HG03064 (cell line): ENCODE measurements around the gene CDC42EP1.
A peak's percentile ranks its signal among the peaks of the same experiment; 100 is the strongest.
"Not testable (repeated sequence)": the region's sequence is repeated elsewhere in the genome, so short reads cannot be mapped to it uniquely, and the experiment has no call there.

ENCODE experiments used
- ATAC-seq: cut with Tn5 transposase; IDR thresholded peaks from one replicate; pipeline ENCODE4 v1.9.1; 2021; ENCODE audit warnings: low read depth; ENCODE audit not compliant: unreplicated experiment

Gene CDC42EP1

GRCh38 chr22:37608477-37609239 lies 48.4 kb downstream of the CDC42EP1 start, which contains the start of gene GGA1:
Gene GGA1, plus strand, starts transcription at chr22:37608834. Its CDS starts 27 bp downstream, at chr22:37608861.
- ATAC-seq: peak; percentile 72

- no peak for ATAC-seq
Measured at GRCh38 chr22:37609240-37610152, 49.2 kb downstream of the CDC42EP1 start.

- ATAC-seq: not testable (repeated sequence)
Measured at GRCh38 chr22:37610153-37610475, 49.8 kb downstream of the CDC42EP1 start.

DNA sequence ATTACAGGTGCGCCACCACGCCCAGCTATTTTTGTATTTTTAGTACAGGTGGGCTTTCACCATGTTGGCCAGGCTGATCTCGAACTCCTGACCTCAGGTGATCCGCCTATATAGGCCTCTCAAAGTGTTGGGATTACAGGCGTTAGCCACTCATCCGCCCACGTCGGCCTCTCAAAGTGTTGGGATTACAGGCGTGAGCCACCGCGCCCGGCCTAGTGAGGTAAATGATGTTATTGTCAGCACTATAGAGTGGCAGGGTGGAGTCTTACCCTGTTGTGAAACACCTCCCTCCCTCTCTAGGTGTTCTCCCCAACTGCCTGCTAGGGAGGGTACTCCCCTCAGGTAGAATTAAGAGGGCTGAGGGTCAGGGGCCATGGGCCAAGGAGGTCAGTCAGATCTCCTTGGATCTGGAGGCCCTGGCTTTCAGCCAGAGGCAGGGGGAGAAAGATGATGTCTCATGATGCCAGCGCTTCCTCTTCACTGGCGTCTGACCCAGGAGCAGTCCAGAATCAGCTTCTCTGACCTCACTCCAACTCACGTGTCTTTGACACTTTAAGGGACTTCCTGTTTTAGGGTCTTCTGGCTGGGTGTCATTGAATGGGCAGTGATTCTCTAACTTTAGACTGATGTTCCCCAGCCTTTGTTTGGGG lies 50.3 kb downstream of the CDC42EP1 start:
- no peak for ATAC-seq

DNA sequence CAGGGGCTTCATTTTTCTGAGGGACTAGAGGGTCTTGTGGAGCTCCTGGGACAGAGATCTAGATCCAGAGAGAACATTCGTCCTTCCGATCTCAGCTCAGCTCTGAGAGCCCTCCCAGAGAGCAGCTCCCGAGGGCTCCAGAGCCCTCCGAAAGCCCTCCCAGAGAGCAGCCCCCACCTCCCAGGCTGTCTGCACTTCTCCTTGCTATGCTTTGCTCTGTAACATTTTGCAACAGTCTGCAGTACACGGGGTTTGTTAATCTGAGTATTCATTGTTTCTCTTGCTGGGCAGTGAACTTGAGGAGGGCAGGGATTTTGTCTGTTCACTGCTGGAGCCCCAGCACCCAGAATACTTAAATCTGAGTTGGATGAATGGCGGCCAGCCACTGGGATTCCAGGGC lies 50.9 kb downstream of the CDC42EP1 start:
- ATAC-seq: no peak

DNA sequence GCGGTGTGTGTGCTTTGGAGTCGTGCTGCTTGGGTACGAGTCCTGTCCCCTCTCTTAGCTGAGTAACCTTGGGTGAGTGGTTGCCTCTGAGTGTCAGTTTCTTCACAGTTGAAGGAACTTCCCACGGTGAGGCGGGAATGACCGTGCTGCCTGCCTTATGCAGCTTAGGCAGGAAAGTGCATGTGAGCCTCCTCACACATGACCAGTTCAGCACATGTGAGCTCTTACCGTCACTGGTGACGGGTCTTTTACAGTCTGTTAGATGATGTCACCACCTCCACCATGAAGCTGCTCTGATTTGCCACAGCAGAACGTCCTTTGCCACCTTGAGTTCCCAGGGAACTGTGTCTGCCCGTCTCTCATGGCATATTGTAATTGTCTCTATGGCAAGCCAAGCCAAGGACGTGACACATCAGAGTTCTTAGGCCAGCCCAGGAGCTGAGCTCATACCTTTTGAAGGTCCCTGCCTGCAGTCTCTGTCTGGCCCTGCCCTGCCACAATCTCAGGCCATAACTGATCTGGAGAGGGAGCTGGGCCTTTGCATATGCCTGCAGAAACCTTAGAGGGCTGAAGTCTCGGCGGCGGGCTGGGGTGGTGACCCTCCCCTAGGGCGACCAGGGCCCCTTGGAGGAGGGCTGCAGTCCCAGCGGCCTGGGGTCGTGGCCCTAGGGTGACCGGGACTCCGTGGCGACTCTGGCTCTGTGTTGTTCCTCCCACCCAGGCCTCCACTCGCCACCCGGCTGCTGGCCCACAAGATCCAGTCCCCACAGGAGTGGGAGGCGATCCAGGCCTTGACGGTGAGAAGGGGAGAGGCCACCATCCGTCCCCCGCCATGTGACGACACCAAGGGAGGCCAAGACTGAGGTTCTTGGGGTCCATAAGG lies 56.2 kb downstream of the CDC42EP1 start:
- ATAC-seq: no peak

DNA sequence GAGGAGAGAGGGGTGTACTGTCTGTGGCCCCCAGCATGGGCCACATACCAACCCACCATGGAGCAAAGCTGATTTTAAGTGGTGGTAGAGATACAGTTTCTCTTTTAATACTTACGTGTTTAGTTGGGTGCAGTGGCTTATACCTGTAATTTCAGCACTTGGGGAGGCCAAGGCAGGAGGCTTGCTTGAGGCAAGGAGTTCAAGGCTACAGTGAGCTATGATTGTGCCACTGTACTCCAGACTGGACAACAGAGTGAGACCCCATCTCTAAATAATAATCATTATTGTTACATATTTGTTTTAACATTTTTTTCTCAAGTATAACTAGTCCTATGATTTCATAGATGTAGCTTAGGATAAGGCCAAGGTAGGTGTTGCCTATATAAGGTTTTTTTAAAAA lies 57.2 kb downstream of the CDC42EP1 start:
- ATAC-seq: no peak

- ATAC-seq: no peak
Measured at GRCh38 chr22:37618072-37618656, 57.9 kb downstream of the CDC42EP1 start.

GRCh38 chr22:37618674-37619073 lies 58.4 kb downstream of the CDC42EP1 start:
- no peak for ATAC-seq
